Smooth muscle cell (in vitro differentiated cells): Measurements from ENCODE around the gene PRODH2. TPM values are rescaled to one million over a fixed set of nuclear protein-coding genes. Genes with fewer than 3 reads are reported as not detected.

Source experiments
- DNase-seq: peaks from one replicate; lab custom pipeline; 2025; ENCODE audit not compliant: unreplicated experiment; lab: John Stamatoyannopoulos, UW
- H2AFZ ChIP-seq: fragments of 200-600 bp; sonication (generic); 2 replicates; pipeline ENCODE4 v1.6.0; 2016; ENCODE audit warnings: antibody characterized with exemption, low read depth, mild to moderate bottlenecking
- H3F3A ChIP-seq: fragments of 200-600 bp; sonication (generic); 2 replicates; pipeline ENCODE4 v1.6.0; 2017; ENCODE audit warnings: antibody characterized with exemption, low read depth
- H3K27ac ChIP-seq: fragments of 200-600 bp; sonication (generic); 2 replicates; pipeline ENCODE4 v1.5.1; 2016; ENCODE audit warnings: low read depth, mild to moderate bottlenecking
- H3K27me3 ChIP-seq: fragments of 200-600 bp; sonication (generic); 2 replicates; pipeline ENCODE4 v1.6.1; 2016; ENCODE audit warnings: low read depth, mild to moderate bottlenecking
- H3K36me3 ChIP-seq: fragments of 200-600 bp; sonication (generic); 2 replicates; pipeline ENCODE4 v1.5.1; 2016; ENCODE audit warnings: low read depth
- H3K4me1 ChIP-seq: fragments of 200-600 bp; sonication (generic); 2 replicates; pipeline ENCODE4 v1.5.1; 2016; ENCODE audit warnings: low read depth
- H3K4me2 ChIP-seq: fragments of 200-600 bp; sonication (generic); 2 replicates; pipeline ENCODE4 v1.6.0; 2016; ENCODE audit warnings: mild to moderate bottlenecking
- H3K4me3 ChIP-seq: fragments of 200-600 bp; sonication (generic); 2 replicates; pipeline ENCODE4 v1.5.1; 2016; ENCODE audit warnings: mild to moderate bottlenecking
- H3K79me2 ChIP-seq: fragments of 200-600 bp; sonication (generic); 2 replicates; pipeline ENCODE4 v1.6.0; 2016; ENCODE audit warnings: low read depth, mild to moderate bottlenecking
- H3K9ac ChIP-seq: fragments of 200-600 bp; sonication (generic); 2 replicates; pipeline ENCODE4 v1.6.0; 2016; ENCODE audit warnings: low read depth
- H3K9me3 ChIP-seq: fragments of 200-600 bp; sonication (generic); replicated peaks from 2 replicates; pipeline ENCODE4 v1.5.1; 2016; ENCODE audit warnings: low read depth
- H4K20me1 ChIP-seq: fragments of 200-600 bp; sonication (generic); 2 replicates; pipeline ENCODE4 v1.6.0; 2016; ENCODE audit warnings: low read depth
- WGBS: methylation state at CpG from one replicate; pipeline ENCODE4 v1.1.7; 2016; ENCODE audit warnings: low lambda C conversion rate; 5-methylcytosine and 5-hydroxymethylcytosine counted together
- polyA plus RNA-seq: library from polyadenylated mRNA; unstranded; fragments of >200 nt; fragmentation: Nextera tagmentation; extraction: Ambion mirVana; gene quantifications from 2 replicates; pipeline ENCODE4 v1.2.1, GENCODE V29; 2016
- total RNA-seq: library from RNA; depleted of rRNA; stranded (reverse); fragments of >200 nt; gene quantifications from 2 replicates; pipeline ENCODE4 v1.2.3, GENCODE V29; 2014
- TF ChIP-seq, protein P1 (sequence below): fragments of 200-600 bp; sonication (generic); IDR thresholded peaks from 2 replicates; pipeline ENCODE4 v1.5.1; 2017; ENCODE audit warnings: borderline replicate concordance, mild to moderate bottlenecking, antibody characterized with exemption; ENCODE audit not compliant: insufficient read depth, poor library complexity, severe bottlenecking

The PRODH2 gene
- total and polyA plus RNA-seq, 2 experiments from 2014 or later, result not detected

DNA sequence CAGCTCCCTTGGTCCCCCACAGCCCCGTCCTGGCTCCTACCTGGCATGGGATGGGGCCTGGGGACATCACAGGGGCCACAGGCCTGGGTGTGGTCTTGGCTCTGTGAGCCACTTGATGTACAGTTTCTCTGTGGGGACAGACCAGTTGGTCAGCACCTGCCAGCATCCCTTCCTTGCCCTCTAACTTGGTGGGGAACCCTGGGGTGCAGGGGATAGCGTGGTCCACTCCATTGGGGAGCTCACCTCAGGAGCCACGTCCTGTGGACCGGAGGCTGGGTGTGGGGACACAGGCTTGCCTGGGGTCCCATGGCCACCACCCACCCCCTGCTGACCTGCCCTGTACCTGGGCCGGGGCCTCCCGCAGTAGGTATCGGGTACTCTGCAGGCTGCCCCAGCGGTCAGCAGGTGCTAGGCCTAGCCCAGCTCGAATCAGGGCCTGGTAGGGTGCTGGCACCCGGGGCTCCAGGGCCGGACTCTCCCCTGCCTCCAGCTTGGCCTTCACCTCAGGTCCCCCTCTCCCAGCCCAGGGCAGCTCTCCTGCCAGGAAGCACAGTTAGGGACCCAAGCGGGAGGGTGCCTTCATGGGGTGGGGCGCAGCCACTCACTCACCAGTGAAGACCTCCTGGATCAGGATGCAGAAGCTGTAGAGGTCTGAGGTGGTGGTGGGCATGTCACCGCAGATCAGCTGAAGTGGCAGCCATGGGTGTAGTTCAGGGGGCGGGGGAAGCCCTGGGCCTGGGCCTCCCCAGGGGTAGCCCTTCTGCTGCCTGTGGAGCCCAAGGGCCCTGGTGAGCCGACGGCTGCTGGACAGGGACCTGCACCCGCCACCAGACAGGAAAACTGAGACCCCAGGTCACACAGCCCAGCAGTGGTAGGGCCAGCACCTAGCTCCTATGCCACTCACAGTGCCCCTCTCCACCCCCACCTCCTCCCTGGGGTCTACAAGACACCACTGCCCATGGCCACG, 22.4 kb downstream of the PRODH2 start:
- Histone ChIP-seq H3K36me3 (no peaks in the 10 kb centered on the region), H2AFZ (no peak overlapping the region), H3F3A (no peaks in the 10 kb centered on the region), H3K27me3 (no peaks in the 10 kb centered on the region), H3K4me3 (no peak overlapping the region), H3K4me1 (no peaks in the 10 kb centered on the region), H3K9me3 (no peaks in the 10 kb centered on the region), H3K79me2 (no peaks in the 10 kb centered on the region), H3K27ac (no peak overlapping the region), H3K4me2 (no peak overlapping the region), H4K20me1 (no peaks in the 10 kb centered on the region), H3K9ac (no peak overlapping the region)
- DNase-seq, result no peak
- WGBS, result 84% methylated on average over 19 of the region's 19 CpGs
- TF ChIP-seq, protein P1, sequence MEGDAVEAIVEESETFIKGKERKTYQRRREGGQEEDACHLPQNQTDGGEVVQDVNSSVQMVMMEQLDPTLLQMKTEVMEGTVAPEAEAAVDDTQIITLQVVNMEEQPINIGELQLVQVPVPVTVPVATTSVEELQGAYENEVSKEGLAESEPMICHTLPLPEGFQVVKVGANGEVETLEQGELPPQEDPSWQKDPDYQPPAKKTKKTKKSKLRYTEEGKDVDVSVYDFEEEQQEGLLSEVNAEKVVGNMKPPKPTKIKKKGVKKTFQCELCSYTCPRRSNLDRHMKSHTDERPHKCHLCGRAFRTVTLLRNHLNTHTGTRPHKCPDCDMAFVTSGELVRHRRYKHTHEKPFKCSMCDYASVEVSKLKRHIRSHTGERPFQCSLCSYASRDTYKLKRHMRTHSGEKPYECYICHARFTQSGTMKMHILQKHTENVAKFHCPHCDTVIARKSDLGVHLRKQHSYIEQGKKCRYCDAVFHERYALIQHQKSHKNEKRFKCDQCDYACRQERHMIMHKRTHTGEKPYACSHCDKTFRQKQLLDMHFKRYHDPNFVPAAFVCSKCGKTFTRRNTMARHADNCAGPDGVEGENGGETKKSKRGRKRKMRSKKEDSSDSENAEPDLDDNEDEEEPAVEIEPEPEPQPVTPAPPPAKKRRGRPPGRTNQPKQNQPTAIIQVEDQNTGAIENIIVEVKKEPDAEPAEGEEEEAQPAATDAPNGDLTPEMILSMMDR, result no peak

DNA sequence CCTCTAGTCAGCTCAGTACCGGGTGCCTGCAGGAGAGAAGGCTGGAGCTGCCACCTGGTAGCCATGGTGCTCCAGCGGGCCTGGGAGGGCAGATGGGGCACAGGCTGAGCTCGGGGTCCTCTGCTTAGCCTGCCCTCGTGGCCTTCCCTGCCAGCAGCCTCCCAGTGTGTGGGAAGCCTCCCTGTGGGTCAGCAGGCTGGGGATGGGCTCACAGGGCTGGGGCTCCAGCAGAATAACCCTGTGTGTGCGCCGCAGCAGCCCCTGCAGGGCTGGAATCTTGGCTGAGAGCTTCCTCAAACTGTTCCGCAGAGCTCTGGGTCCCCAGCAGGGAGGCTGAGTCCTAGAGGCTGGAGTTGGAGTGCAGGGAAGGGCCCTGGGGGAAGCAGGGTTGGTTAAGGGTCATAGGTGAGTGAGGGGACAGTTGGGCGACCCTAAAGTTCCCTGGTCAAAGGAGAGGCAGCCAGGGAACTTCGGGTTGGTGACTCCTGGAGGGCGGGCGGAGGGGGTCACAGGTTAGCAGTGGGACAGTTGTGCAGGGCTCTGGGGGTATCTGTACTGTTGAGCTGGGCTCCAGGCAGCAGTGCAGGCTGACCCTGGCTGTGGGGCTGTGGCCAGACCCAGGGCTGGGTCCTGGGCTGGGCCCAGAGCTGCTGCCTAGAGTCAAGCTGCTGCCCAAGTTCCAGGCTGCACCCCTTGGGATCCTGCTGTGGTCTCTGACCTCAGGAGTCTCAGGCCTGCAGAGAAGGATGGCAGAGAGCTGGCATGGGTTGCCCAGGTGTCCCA, 23.3 kb downstream of the PRODH2 start:
- no peaks in the 10 kb centered on the region for H4K20me1 ChIP-seq
- no peaks in the 10 kb centered on the region for H3F3A ChIP-seq
- DNase-seq, result no peak
- no peaks in the 10 kb centered on the region for H3K4me1 ChIP-seq
- H3K36me3 ChIP-seq, result no peaks in the 10 kb centered on the region
- no peaks in the 10 kb centered on the region for H3K9me3 ChIP-seq
- no peaks in the 10 kb centered on the region for H3K79me2 ChIP-seq
- TF ChIP-seq, protein P1, result no peak
- 90% methylated on average over 11 of the region's 11 CpGs for WGBS
- no peak overlapping the region for H3K4me2 ChIP-seq
- H3K9ac ChIP-seq, result no peak overlapping the region
- H3K27ac ChIP-seq, result no peak overlapping the region
- H3K4me3 ChIP-seq, result no peak overlapping the region
- no peak overlapping the region for H2AFZ ChIP-seq
- no peaks in the 10 kb centered on the region for H3K27me3 ChIP-seq

DNA sequence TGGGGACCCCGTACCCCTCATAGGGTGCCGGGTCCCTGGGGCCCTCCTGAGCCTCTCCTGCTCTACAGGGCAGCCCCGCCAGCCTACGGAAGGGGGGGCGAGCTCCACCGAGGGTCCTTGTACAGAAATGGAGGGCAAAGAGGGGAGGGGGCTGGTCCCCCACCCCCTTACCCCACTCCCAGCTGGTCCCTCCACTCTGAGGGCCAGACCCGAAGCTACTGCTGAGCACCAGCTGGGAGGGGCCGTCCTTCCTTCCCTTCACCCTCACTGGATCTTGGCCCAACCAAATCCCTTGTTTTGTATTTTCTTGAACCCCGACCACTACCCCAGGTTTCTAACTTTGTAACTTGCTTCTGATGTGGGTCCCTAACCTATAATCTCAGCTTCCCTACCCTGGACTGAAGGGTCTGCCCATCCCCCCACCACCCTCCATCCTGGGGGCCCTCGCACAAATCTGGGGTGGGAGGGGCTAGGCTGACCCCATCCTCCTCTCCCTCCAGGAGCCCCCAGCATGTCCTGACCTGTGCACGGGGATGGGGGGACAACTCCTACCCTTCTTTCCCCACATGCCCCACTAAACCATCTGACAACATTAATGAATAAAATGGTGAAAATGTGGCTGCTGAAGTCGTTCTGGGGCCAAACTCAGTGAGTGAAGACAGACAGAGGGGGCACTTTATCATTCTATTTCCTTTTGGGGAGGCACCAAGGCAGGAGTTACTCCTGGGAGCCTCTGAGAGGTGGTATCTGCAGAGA, 24.3 kb downstream of the PRODH2 start:
- H3K9ac ChIP-seq, result no peak overlapping the region
- no peaks in the 10 kb centered on the region for H3K27me3 ChIP-seq
- H2AFZ ChIP-seq, result no peak overlapping the region
- 85% methylated on average over 8 of the region's 12 CpGs for WGBS
- H3K4me1 ChIP-seq, result no peaks in the 10 kb centered on the region
- H3K9me3 ChIP-seq, result no peaks in the 10 kb centered on the region
- TF ChIP-seq, protein P1, result no peak
- H3K79me2 ChIP-seq, result no peaks in the 10 kb centered on the region
- DNase-seq, result no peak
- H3K36me3 ChIP-seq, result no peaks in the 10 kb centered on the region
- no peak overlapping the region for H3K27ac ChIP-seq
- no peaks in the 10 kb centered on the region for H4K20me1 ChIP-seq
- no peak overlapping the region for H3K4me3 ChIP-seq
- no peak overlapping the region for H3K4me2 ChIP-seq
- H3F3A ChIP-seq, result no peaks in the 10 kb centered on the region
